Mesendoderm (in vitro differentiated cells): Measurements from ENCODE around the gene ITCH.
"Not testable (repeated sequence)": the region's sequence is repeated elsewhere in the genome, so short reads cannot be mapped to it uniquely, and the experiment has no call there.

Experiments
- DNase-seq: peaks from one replicate; pipeline ENCODE4 v3.0.0; 2013
- H2AK5ac ChIP-seq: 2 replicates; pipeline ENCODE4 v1.6.1; 2013; ENCODE audit warnings: low read length, inconsistent platforms
- H2BK120ac ChIP-seq: 2 replicates; pipeline ENCODE4 v1.6.1; 2013; ENCODE audit warnings: low read depth, mild to moderate bottlenecking, low read length, moderate library complexity, mixed read lengths
- H2BK15ac ChIP-seq: replicated peaks from 2 replicates; pipeline ENCODE4 v1.6.1; 2013; ENCODE audit warnings: low read depth, mild to moderate bottlenecking, moderate library complexity
- H2BK5ac ChIP-seq: 2 replicates; pipeline ENCODE4 v1.6.1; 2013; ENCODE audit warnings: low read length, inconsistent platforms
- H3K18ac ChIP-seq: 2 replicates; pipeline ENCODE4 v1.6.1; 2013; ENCODE audit warnings: mild to moderate bottlenecking, low read length, mixed read lengths
- H3K23ac ChIP-seq: one replicate; pipeline ENCODE4 v1.6.1; 2013; ENCODE audit warnings: low read length
- H3K27ac ChIP-seq: 2 replicates; pipeline ENCODE4 v1.5.1; 2013; ENCODE audit warnings: low read depth, mild to moderate bottlenecking, inconsistent platforms, low read length, moderate library complexity
- H3K27me3 ChIP-seq: 2 replicates; pipeline ENCODE4 v1.6.1; 2013; ENCODE audit warnings: low read length, control low read depth, mild to moderate bottlenecking, inconsistent platforms; ENCODE audit not compliant: insufficient read depth, poor library complexity
- H3K36me3 ChIP-seq: 2 replicates; pipeline ENCODE4 v1.6.1; 2013; ENCODE audit warnings: low read length, inconsistent platforms; ENCODE audit not compliant: control insufficient read depth, insufficient read depth
- H3K4ac ChIP-seq: one replicate; pipeline ENCODE4 v1.6.1; 2013; ENCODE audit warnings: low read depth, mild to moderate bottlenecking, low read length, moderate library complexity
- H3K4me1 ChIP-seq: 2 replicates; pipeline ENCODE4 v1.6.1; 2013; ENCODE audit warnings: low read depth, low read length, inconsistent platforms; ENCODE audit not compliant: control insufficient read depth
- H3K4me2 ChIP-seq: 2 replicates; pipeline ENCODE4 v1.6.1; 2013; ENCODE audit warnings: low read length
- H3K4me3 ChIP-seq: 2 replicates; pipeline ENCODE4 v1.5.1; 2013; ENCODE audit warnings: mild to moderate bottlenecking, low read length
- H3K56ac ChIP-seq: one replicate; pipeline ENCODE4 v1.6.1; 2013; ENCODE audit warnings: low read length
- H3K79me1 ChIP-seq: 2 replicates; pipeline ENCODE4 v1.6.1; 2013; ENCODE audit warnings: low read length, inconsistent platforms
- H3K79me2 ChIP-seq: 2 replicates; pipeline ENCODE4 v1.6.1; 2013; ENCODE audit warnings: mild to moderate bottlenecking, low read length; ENCODE audit not compliant: control insufficient read depth, insufficient read depth
- H3K9ac ChIP-seq: 2 replicates; pipeline ENCODE4 v1.6.1; 2013; ENCODE audit warnings: low read length, inconsistent platforms
- H4K5ac ChIP-seq: one replicate; pipeline ENCODE4 v1.6.1; 2013; ENCODE audit warnings: low read length
- H4K8ac ChIP-seq: one replicate; pipeline ENCODE4 v1.6.1; 2013; ENCODE audit warnings: low read depth, mild to moderate bottlenecking, control low read depth, low read length, moderate library complexity
- WGBS: extraction: QIAGEN DNeasy Blood & Tissue Kit; methylation state at CpG from one replicate; pipeline ENCODE4 v1.1.7; 2013; ENCODE audit warnings: low lambda C conversion rate, missing lambda C conversion rate; ENCODE audit not compliant: insufficient coverage; ENCODE audit errors: extremely low coverage; 5-methylcytosine and 5-hydroxymethylcytosine counted together

The ITCH gene

GRCh38 chr20:34420975-34421374, 57.9 kb downstream of the ITCH start:
- Histone ChIP-seq H4K5ac (no peak overlapping the region), H3K4me2 (no peak overlapping the region), H2BK120ac (no peak overlapping the region), H3K4ac (no peak overlapping the region), H3K9ac (no peak overlapping the region), H3K18ac (no peak overlapping the region), H2BK15ac (no peak overlapping the region), H3K23ac (no peak overlapping the region), H3K56ac (no peak overlapping the region), H3K4me3 (no peak overlapping the region), H3K4me1 (peaks cover 2% of the 10 kb centered on the region), H3K79me1 (peaks cover 3% of the 10 kb centered on the region), H2AK5ac (no peak overlapping the region), H2BK5ac (no peak overlapping the region), H3K79me2 (peaks cover 4% of the 10 kb centered on the region), H3K27ac (no peak overlapping the region), H3K36me3 (no peaks in the 10 kb centered on the region), H4K8ac (no peak overlapping the region), H3K27me3 (no peaks in the 10 kb centered on the region)
- no CpG with 5 or more reads among the region's 4 CpGs for WGBS
- no peak for DNase-seq

- H3K36me3 ChIP-seq = no peaks in the 10 kb centered on the region
- H3K79me2 ChIP-seq = peaks cover 4% of the 10 kb centered on the region
- no peaks in the 10 kb centered on the region for H3K27me3 ChIP-seq
- no CpG with 5 or more reads among the region's 2 CpGs for WGBS
- H2AK5ac ChIP-seq = no peak overlapping the region
- H2BK15ac ChIP-seq = no peak overlapping the region
- no peak overlapping the region for H3K56ac ChIP-seq
- H2BK5ac ChIP-seq = no peak overlapping the region
- H3K27ac ChIP-seq = no peak overlapping the region
- H3K18ac ChIP-seq = no peak overlapping the region
- no peak overlapping the region for H4K8ac ChIP-seq
- no peak overlapping the region for H3K4me2 ChIP-seq
- H4K5ac ChIP-seq = no peak overlapping the region
- no peak overlapping the region for H3K23ac ChIP-seq
- peaks cover 3% of the 10 kb centered on the region for H3K79me1 ChIP-seq
- peaks cover 2% of the 10 kb centered on the region for H3K4me1 ChIP-seq
- DNase-seq = no peak
- H3K4me3 ChIP-seq = no peak overlapping the region
- H2BK120ac ChIP-seq = no peak overlapping the region
- no peak overlapping the region for H3K9ac ChIP-seq
- H3K4ac ChIP-seq = no peak overlapping the region
These were observed 58.8 kb downstream of the ITCH start for GRCh38 chr20:34421766-34422466.

GRCh38 chr20:34425032-34425690, 62.1 kb downstream of the ITCH start:
- WGBS = no CpG with 5 or more reads among the region's 11 CpGs
- H3K27me3 ChIP-seq, H3K79me1 ChIP-seq, H3K9ac ChIP-seq, H2AK5ac ChIP-seq, H2BK5ac ChIP-seq, H3K4me1 ChIP-seq, H3K79me2 ChIP-seq, H3K23ac ChIP-seq, H4K5ac ChIP-seq, H3K4me2 ChIP-seq, H2BK15ac ChIP-seq, H3K4ac ChIP-seq, H3K56ac ChIP-seq, H2BK120ac ChIP-seq, H4K8ac ChIP-seq, H3K4me3 ChIP-seq, H3K18ac ChIP-seq, H3K36me3 ChIP-seq: not testable (repeated sequence)
- peak overlapping the region; percentile 5 for H3K27ac ChIP-seq
- DNase-seq = peak; percentile 79

GRCh38 chr20:34426026-34426425, 63.0 kb downstream of the ITCH start:
- H4K8ac ChIP-seq = no peak overlapping the region
- H3K27ac ChIP-seq = no peak overlapping the region
- no peaks in the 10 kb centered on the region for H3K27me3 ChIP-seq
- H2BK5ac ChIP-seq = no peak overlapping the region
- H3K4me2 ChIP-seq = no peak overlapping the region
- H3K79me2 ChIP-seq = peaks cover 2% of the 10 kb centered on the region
- H2BK120ac ChIP-seq = no peak overlapping the region
- H3K18ac ChIP-seq = no peak overlapping the region
- H3K23ac ChIP-seq = no peak overlapping the region
- no peak for DNase-seq
- no peak overlapping the region for H3K4me3 ChIP-seq
- no peak overlapping the region for H2AK5ac ChIP-seq
- no peak overlapping the region for H2BK15ac ChIP-seq
- WGBS = no CpG with 5 or more reads among the region's 2 CpGs
- H3K4ac ChIP-seq = no peak overlapping the region
- H3K9ac ChIP-seq = no peak overlapping the region
- H3K79me1 ChIP-seq = peaks cover under 1% of the 10 kb centered on the region
- no peaks in the 10 kb centered on the region for H3K36me3 ChIP-seq
- H3K4me1 ChIP-seq = peaks cover 2% of the 10 kb centered on the region
- no peak overlapping the region for H3K56ac ChIP-seq
- no peak overlapping the region for H4K5ac ChIP-seq

GRCh38 chr20:34427331-34427730, 64.3 kb downstream of the ITCH start:
- Histone ChIP-seq H3K18ac (no peak overlapping the region), H3K9ac (no peak overlapping the region), H4K5ac (no peak overlapping the region), H3K79me1 (no peaks in the 10 kb centered on the region), H2BK5ac (no peak overlapping the region), H3K4me1 (peaks cover 2% of the 10 kb centered on the region), H3K4ac (no peak overlapping the region), H4K8ac (no peak overlapping the region), H3K23ac (no peak overlapping the region), H2BK15ac (no peak overlapping the region), H3K4me2 (no peak overlapping the region), H3K79me2 (no peaks in the 10 kb centered on the region), H3K36me3 (no peaks in the 10 kb centered on the region), H2AK5ac (no peak overlapping the region), H2BK120ac (no peak overlapping the region), H3K4me3 (no peak overlapping the region), H3K56ac (no peak overlapping the region), H3K27me3 (no peaks in the 10 kb centered on the region), H3K27ac (no peak overlapping the region)
- DNase-seq = no peak
- no CpG with 5 or more reads among the region's 3 CpGs for WGBS

- no peak overlapping the region for H3K4me3 ChIP-seq
- H3K56ac ChIP-seq = no peak overlapping the region
- H3K4me2 ChIP-seq = no peak overlapping the region
- no peak for DNase-seq
- no peak overlapping the region for H4K5ac ChIP-seq
- no peak overlapping the region for H3K4ac ChIP-seq
- H3K4me1 ChIP-seq = peaks cover 2% of the 10 kb centered on the region
- no peak overlapping the region for H2BK15ac ChIP-seq
- no peaks in the 10 kb centered on the region for H3K79me2 ChIP-seq
- no peak overlapping the region for H3K9ac ChIP-seq
- no peak overlapping the region for H4K8ac ChIP-seq
- no peak overlapping the region for H3K23ac ChIP-seq
- no peaks in the 10 kb centered on the region for H3K36me3 ChIP-seq
- H3K18ac ChIP-seq = no peak overlapping the region
- no peak overlapping the region for H2BK120ac ChIP-seq
- no peak overlapping the region for H2BK5ac ChIP-seq
- no peaks in the 10 kb centered on the region for H3K27me3 ChIP-seq
- no peak overlapping the region for H3K27ac ChIP-seq
- no peaks in the 10 kb centered on the region for H3K79me1 ChIP-seq
- no peak overlapping the region for H2AK5ac ChIP-seq
These were observed 64.7 kb downstream of the ITCH start for GRCh38 chr20:34427784-34428183.
